HepG2 (cell line): ENCODE measurements around the gene OPRL1. TPM values are rescaled to one million over a fixed set of nuclear protein-coding genes. Genes with fewer than 3 reads are reported as not detected.

Source experiments
- AGO1 ChIP-seq: fragments of 200-400 bp; formaldehyde crosslinking; IDR thresholded peaks from 2 replicates; pipeline ENCODE4 v1.6.1; 2017; ENCODE audit warnings: mild to moderate bottlenecking, low read depth, low read length, moderate library complexity; ENCODE audit not compliant: poor library complexity, severe bottlenecking
- AGO2 ChIP-seq: fragments of 200-400 bp; formaldehyde crosslinking; optimal IDR thresholded peaks from 2 replicates; pipeline ENCODE3; 2017; ENCODE audit warnings: mild to moderate bottlenecking, low read depth, low read length, moderate library complexity
- CTCF ChIP-seq: sonication (generic); formaldehyde crosslinking; IDR thresholded peaks from 2 replicates; pipeline ENCODE4 v1.5.0; 2020; ENCODE audit warnings: mild to moderate bottlenecking, missing genetic modification reagents, moderate library complexity
- GATAD2A ChIP-seq: IDR thresholded peaks from 2 replicates; pipeline ENCODE4 v1.6.1; 2016
- HNF1B ChIP-seq: sonication (generic); formaldehyde crosslinking; IDR thresholded peaks from 2 replicates; pipeline ENCODE4 v1.5.1; 2020; ENCODE audit warnings: mild to moderate bottlenecking, moderate library complexity, missing genetic modification reagents
- KDM6A ChIP-seq: IDR thresholded peaks from 2 replicates; pipeline ENCODE4 v1.6.1; 2016; ENCODE audit warnings: low read depth
- MTERF4 ChIP-seq: sonication (generic); formaldehyde crosslinking; IDR thresholded peaks from 2 replicates; pipeline ENCODE4 v1.8.0; 2023; ENCODE audit warnings: mild to moderate bottlenecking, missing genetic modification reagents
- MYC ChIP-seq: sonication (generic); formaldehyde crosslinking; IDR thresholded peaks from 2 replicates; pipeline ENCODE4 v1.9.0; 2021; ENCODE audit warnings: missing genetic modification reagents, borderline replicate concordance
- NCOA1 ChIP-seq: sonication (generic); formaldehyde crosslinking; IDR thresholded peaks from 2 replicates; pipeline ENCODE4 v1.9.0; 2021; ENCODE audit warnings: missing genetic modification reagents
- NFE2L2 ChIP-seq: fragments of 150-350 bp; IDR thresholded peaks from 2 replicates; pipeline ENCODE4 v1.6.1; 2014; ENCODE audit warnings: low read length
- NRL ChIP-seq: sonication (generic); formaldehyde crosslinking; IDR thresholded peaks from 2 replicates; pipeline ENCODE4 v1.5.0; 2020; ENCODE audit warnings: missing genetic modification reagents, mild to moderate bottlenecking, moderate library complexity, borderline replicate concordance
- THAP9 ChIP-seq: sonication (generic); formaldehyde crosslinking; IDR thresholded peaks from 2 replicates; pipeline ENCODE4; 2020; ENCODE audit warnings: missing genetic modification reagents, mild to moderate bottlenecking, borderline replicate concordance
- ZC3H13 ChIP-seq: sonication (generic); formaldehyde crosslinking; IDR thresholded peaks from 2 replicates; pipeline ENCODE4 v1.8.1; 2023; ENCODE audit warnings: mild to moderate bottlenecking, missing genetic modification reagents, moderate library complexity
- ZFY ChIP-seq: sonication (generic); formaldehyde crosslinking; IDR thresholded peaks from 2 replicates; pipeline ENCODE4 v1.4.0; 2020; ENCODE audit warnings: missing genetic modification reagents
- ZGPAT ChIP-seq: IDR thresholded peaks from 2 replicates; pipeline ENCODE4 v1.6.1; 2016; ENCODE audit warnings: mild to moderate bottlenecking
- ZNF225 ChIP-seq: sonication (generic); formaldehyde crosslinking; IDR thresholded peaks from 2 replicates; pipeline ENCODE4 v1.4.0; 2020; ENCODE audit warnings: mild to moderate bottlenecking, missing genetic modification reagents
- polyA plus RNA-seq, 8 experiments: library from polyadenylated mRNA; depleted of rRNA in 3 of 8; stranded (reverse) in 7 of 8; unstranded in 1 of 8; fragments of >200 nt; fragmentation: Illumina TruSeq in 4 of 8; extraction: Trizol in 4 of 8; gene quantifications; 2 replicates each; pipeline versions ENCODE4 v1.2.1 to v1.2.3, GENCODE V29; 2011 to 2016; ENCODE audit warnings: low read depth in 4 of 8, missing spikeins in 1 of 8, mixed read lengths in 1 of 8; ENCODE audit not compliant: insufficient read depth in 1 of 8
- total RNA-seq, 5 experiments: library from RNA; depleted of rRNA; stranded (reverse); fragments of >200 nt; fragmentation: Illumina TruSeq; extraction: Trizol; gene quantifications; 2 replicates each; pipeline ENCODE4 v1.2.3, GENCODE V29; 2016; ENCODE audit warnings: low read depth in 1 of 5
- TF ChIP-seq, protein P1 (sequence below): sonication (generic); formaldehyde crosslinking; IDR thresholded peaks from 2 replicates; pipeline ENCODE4 v1.8.1; 2023; ENCODE audit warnings: mild to moderate bottlenecking, missing genetic modification reagents

OPRL1 gene
- total and polyA plus RNA-seq, 2 of the 13 experiments (the other 11 are each of a cell fraction or from before 2014, with no cell fraction given), result 0.35 to 0.71 TPM

DNA sequence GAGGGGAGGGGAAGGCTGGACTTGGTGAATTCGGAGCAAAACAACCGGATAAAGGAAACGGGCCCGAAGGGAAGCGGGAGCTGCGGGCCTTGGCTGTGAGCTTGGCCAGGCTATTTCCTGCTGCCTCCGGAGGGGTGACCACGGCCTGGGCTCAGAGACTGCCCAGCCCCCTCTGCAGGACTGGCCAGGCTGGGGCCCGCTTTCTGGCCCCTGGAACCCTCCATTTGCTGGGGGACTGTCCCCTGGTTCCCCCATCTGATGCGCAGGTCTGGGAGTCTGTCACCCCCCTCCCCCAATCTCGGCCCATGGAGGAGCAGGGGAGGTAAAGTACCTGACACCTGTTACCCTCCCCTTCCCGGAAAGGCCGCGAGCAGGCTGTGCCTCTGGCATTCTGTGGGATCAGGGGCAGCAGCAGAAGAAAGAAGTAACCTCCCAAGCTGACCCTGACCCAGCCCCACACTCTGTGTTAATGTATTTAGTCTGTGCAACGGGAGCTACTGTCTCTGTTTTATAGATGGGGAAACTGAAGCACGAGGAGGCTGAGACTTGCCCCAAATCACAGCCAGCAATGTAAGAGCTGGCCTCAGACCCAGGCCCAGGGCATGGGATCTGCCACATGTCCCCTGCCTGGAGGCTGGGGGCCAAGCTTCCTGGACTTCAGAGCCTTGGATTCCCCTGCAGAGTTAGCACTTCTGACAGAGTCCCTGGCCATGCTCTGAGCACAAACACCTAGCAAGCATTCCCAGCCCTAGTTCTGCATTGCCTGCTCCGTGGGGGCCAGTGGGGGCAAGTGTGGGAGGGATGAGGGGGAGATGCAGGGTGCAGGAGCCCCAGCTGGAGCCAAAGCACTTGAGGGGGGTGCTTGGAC, 40.4 kb upstream of the OPRL1 start (continued):
- TF ChIP-seq AGO2 (peak; percentile 38), AGO1 (peak; percentile 20), MTERF4 (CRISPR knock-in tag) (peak; percentile 65; the same call in 1 of the 2 replicates), ZNF225 (0 out of 2 replicates have a peak, but pooled peaks have one; percentile 16), NFE2L2 (no peak), ZFY (peak; percentile 15), NCOA1 (CRISPR knock-in tag) (0 out of 2 replicates have a peak, but pooled peaks have one; percentile 26), KDM6A (CRISPR knock-in tag) (no peak), GATAD2A (CRISPR knock-in tag) (peak; percentile 9; the same call in 1 of the 2 replicates), ZGPAT (no peak), HNF1B (peak; percentile 42; the same call in 1 of the 2 replicates), NRL (CRISPR knock-in tag) (peak; percentile 42; the same call in 1 of the 2 replicates), MYC (CRISPR knock-in tag) (peak; percentile 31; the same call in 1 of the 2 replicates), CTCF (CRISPR knock-in tag) (0 out of 2 replicates have a peak, but pooled peaks have one; percentile 1), ZC3H13 (CRISPR knock-in tag) (peak; percentile 6; the same call in 1 of the 2 replicates), THAP9 (no peak)
- TF ChIP-seq, protein P1, sequence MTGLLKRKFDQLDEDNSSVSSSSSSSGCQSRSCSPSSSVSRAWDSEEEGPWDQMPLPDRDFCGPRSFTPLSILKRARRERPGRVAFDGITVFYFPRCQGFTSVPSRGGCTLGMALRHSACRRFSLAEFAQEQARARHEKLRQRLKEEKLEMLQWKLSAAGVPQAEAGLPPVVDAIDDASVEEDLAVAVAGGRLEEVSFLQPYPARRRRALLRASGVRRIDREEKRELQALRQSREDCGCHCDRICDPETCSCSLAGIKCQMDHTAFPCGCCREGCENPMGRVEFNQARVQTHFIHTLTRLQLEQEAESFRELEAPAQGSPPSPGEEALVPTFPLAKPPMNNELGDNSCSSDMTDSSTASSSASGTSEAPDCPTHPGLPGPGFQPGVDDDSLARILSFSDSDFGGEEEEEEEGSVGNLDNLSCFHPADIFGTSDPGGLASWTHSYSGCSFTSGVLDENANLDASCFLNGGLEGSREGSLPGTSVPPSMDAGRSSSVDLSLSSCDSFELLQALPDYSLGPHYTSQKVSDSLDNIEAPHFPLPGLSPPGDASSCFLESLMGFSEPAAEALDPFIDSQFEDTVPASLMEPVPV, result 0 out of 2 replicates have a peak, but pooled peaks have one; percentile 9
